CD14-positive monocyte (primary cell): ENCODE results near the gene MAL. TPM values are rescaled to one million over a fixed set of nuclear protein-coding genes. Genes with fewer than 3 reads are reported as not detected.
A peak's percentile ranks its signal among the peaks of the same experiment; 100 is the strongest.
"Not testable (repeated sequence)": the region's sequence is repeated elsewhere in the genome, so short reads cannot be mapped to it uniquely, and the experiment has no call there.

Experiments
- DNase-seq, 3 donors: peaks; one replicate each; pipeline ENCODE4 v3.0.0-alpha.2; 2011 to 2022
- H2AFZ ChIP-seq: 2 replicates; pipeline ENCODE4 v1.6.0; 2012; ENCODE audit warnings: mild to moderate bottlenecking, low read depth, low read length, inconsistent platforms; ENCODE audit not compliant: insufficient read depth, poor library complexity, severe bottlenecking
- H3K27ac ChIP-seq, 2 donors: 1 replicate in 1 of 2; 2 replicates in 1 of 2; pipeline ENCODE4 v1.5.1; 2012 to 2013; ENCODE audit warnings: low read length in 2 of 2, control low read depth in 1 of 2, inconsistent platforms in 1 of 2, low read depth in 1 of 2, mild to moderate bottlenecking in 1 of 2
- H3K27me3 ChIP-seq, 2 donors: one replicate each; pipeline versions ENCODE4 v1.6.0 to v1.6.1; 2011 to 2013; ENCODE audit warnings: low read length in 2 of 2; ENCODE audit not compliant: control insufficient read depth in 2 of 2, insufficient read depth in 2 of 2
- H3K36me3 ChIP-seq, 2 donors: replicated peaks in 1 of 2; 1 replicate in 1 of 2; 2 replicates in 1 of 2; pipeline versions ENCODE4 v1.5.1 to v1.6.1; 2012 to 2013; ENCODE audit warnings: low read length in 2 of 2, control low read depth in 1 of 2, inconsistent platforms in 1 of 2, mild to moderate bottlenecking in 1 of 2; ENCODE audit not compliant: insufficient read depth in 2 of 2, control insufficient read depth in 1 of 2
- H3K4me1 ChIP-seq, 2 donors: 1 replicate in 1 of 2; 2 replicates in 1 of 2; pipeline versions ENCODE4 v1.5.1 to v1.6.1; 2012 to 2013; ENCODE audit warnings: low read length in 2 of 2, control low read depth in 1 of 2, inconsistent platforms in 1 of 2, mild to moderate bottlenecking in 1 of 2, moderate library complexity in 1 of 2; ENCODE audit not compliant: insufficient read depth in 2 of 2, control insufficient read depth in 1 of 2
- H3K4me2 ChIP-seq: replicated peaks from 2 replicates; pipeline ENCODE3; 2012; ENCODE audit warnings: low read length, moderate library complexity, mild to moderate bottlenecking; ENCODE audit not compliant: poor library complexity, severe bottlenecking; ENCODE audit errors: extremely low read depth
- H3K4me3 ChIP-seq, 3 experiments: fragments of 200-600 bp in 1 of 3; sonication (generic) in 1 of 3; replicated peaks in 1 of 3; 1 replicate in 2 of 3; 2 replicates in 1 of 3; pipeline ENCODE4 v1.5.1; 2011 to 2013; ENCODE audit warnings: low read length in 3 of 3, mild to moderate bottlenecking in 3 of 3, control low read depth in 2 of 3, low read depth in 2 of 3, inconsistent platforms in 1 of 3, moderate library complexity in 1 of 3
- H3K79me2 ChIP-seq: 2 replicates; pipeline ENCODE4 v1.6.0; 2012; ENCODE audit warnings: mild to moderate bottlenecking, control low read depth, inconsistent platforms, low read length, moderate library complexity; ENCODE audit not compliant: insufficient read depth
- H3K9ac ChIP-seq: 2 replicates; pipeline ENCODE4 v1.6.0; 2017; ENCODE audit warnings: low read length, mild to moderate bottlenecking; ENCODE audit not compliant: insufficient read depth, poor library complexity, severe bottlenecking
- H3K9me3 ChIP-seq, 2 donors: replicated peaks in 1 of 2; 1 replicate in 1 of 2; 2 replicates in 1 of 2; pipeline versions ENCODE4 v1.5.1 to v1.6.1; 2012 to 2013; ENCODE audit warnings: low read length in 2 of 2, control low read depth in 1 of 2; ENCODE audit not compliant: control insufficient read depth in 1 of 2, insufficient read depth in 1 of 2
- H4K20me1 ChIP-seq: 2 replicates; pipeline ENCODE4 v1.6.0; 2012; ENCODE audit warnings: mild to moderate bottlenecking, low read length, control low read depth, moderate library complexity; ENCODE audit not compliant: insufficient read depth
- H3K27ac Mint-ChIP-seq, 7 donors: one replicate each; pipeline ENCODE4 v1.8.0; 2020; ENCODE audit warnings: mild to moderate bottlenecking in 7 of 7, mixed read lengths in 7 of 7, moderate library complexity in 6 of 7, inconsistent platforms in 2 of 7
- H3K27me3 Mint-ChIP-seq, 3 donors: one replicate each; pipeline ENCODE4 v1.8.0; 2021 to 2022; ENCODE audit warnings: low read depth in 3 of 3, mild to moderate bottlenecking in 3 of 3, mixed read lengths in 3 of 3, moderate library complexity in 3 of 3, inconsistent platforms in 1 of 3
- H3K36me3 Mint-ChIP-seq, 2 donors: one replicate each; pipeline ENCODE4 v1.8.0; 2020; ENCODE audit warnings: mixed read lengths in 2 of 2, inconsistent platforms in 1 of 2, mild to moderate bottlenecking in 1 of 2
- H3K4me1 Mint-ChIP-seq: one replicate; pipeline ENCODE4 v1.8.0; 2020; ENCODE audit warnings: mild to moderate bottlenecking, mixed read lengths
- H3K4me3 Mint-ChIP-seq, 2 donors: one replicate each; pipeline ENCODE4 v1.8.0; 2020; ENCODE audit warnings: mild to moderate bottlenecking in 2 of 2, mixed read lengths in 2 of 2, moderate library complexity in 1 of 2
- H3K9me3 Mint-ChIP-seq, 7 donors: one replicate each; pipeline ENCODE4 v1.8.0; 2020 to 2022; ENCODE audit warnings: mixed read lengths in 7 of 7, mild to moderate bottlenecking in 6 of 7, moderate library complexity in 6 of 7, inconsistent platforms in 2 of 7
- WGBS: methylation state at CpG from one replicate; pipeline ENCODE4 v1.1.5; 2013; ENCODE audit warnings: missing lambda C conversion rate; ENCODE audit not compliant: insufficient coverage; 5-methylcytosine and 5-hydroxymethylcytosine counted together
- intact Hi-C, 2 donors: fragments of 100-400 bp; cut with micrococcal nuclease; formaldehyde crosslinking; loops; one replicate each; pipeline versions ENCODE4 v1.15.0 to v1.15.1; 2023
- polyA plus RNA-seq, 3 donors: library from polyadenylated mRNA; depleted of rRNA in 1 of 3; unstranded in 2 of 3; stranded (reverse) in 1 of 3; fragments of 300-500 nt in 2 of 3; fragments of >200 nt in 1 of 3; fragmentation: Illumina TruSeq in 2 of 3; gene quantifications; 1 replicate in 2 of 3; 2 replicates in 1 of 3; pipeline ENCODE4 v1.2.3, GENCODE V29; 2012 to 2021
- TF ChIP-seq, protein P1 (sequence below): fragments of 200-600 bp; IDR thresholded peaks from one replicate; pipeline ENCODE4 v1.8.0; 2022; ENCODE audit warnings: antibody characterized with exemption, mild to moderate bottlenecking

The MAL gene
- polyA plus RNA-seq, 3 donors = 0.39 to 0.48 TPM; not detected in 1

DNA sequence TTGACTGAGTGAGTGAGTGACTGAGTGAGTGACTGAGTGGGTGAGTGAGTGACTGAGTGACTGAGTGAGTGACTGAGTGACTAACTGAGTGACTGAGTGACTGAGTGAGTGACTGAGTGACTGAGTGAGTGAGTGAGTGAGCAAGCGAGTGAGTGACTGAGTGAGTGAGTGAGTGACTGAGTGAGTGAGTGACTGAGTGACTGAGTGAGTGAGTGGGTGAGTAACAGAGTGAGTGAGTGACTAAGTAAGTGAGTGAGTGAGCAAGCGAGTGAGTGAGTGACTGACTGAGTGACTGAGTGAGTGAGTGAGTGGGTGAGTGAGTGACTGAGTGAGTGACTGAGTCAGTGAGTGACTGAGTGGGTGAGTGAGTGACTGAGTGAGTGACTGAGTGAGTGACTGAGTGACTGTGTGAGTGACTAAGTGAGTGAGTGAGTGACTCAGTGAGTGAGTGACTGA is 11.9 kb downstream of the MAL start:
- H3K79me2 ChIP-seq = no peaks in the 10 kb centered on the region
- Mint-ChIP-seq H3K27me3 (peaks cover 1 to 9% (median 2%) of the 10 kb centered on the region in 3 donors), H3K9me3 (peaks cover 4 to 28% (median 8%) of the 10 kb centered on the region in 7 donors), H3K4me3 (no peak overlapping the region), H3K4me1 (no peaks in the 10 kb centered on the region), H3K27ac (peak overlapping the region in 1 of 7 donors; percentile 1), H3K36me3 (no peaks in the 10 kb centered on the region)
- no peaks in the 10 kb centered on the region for H3K9me3 ChIP-seq
- no peak overlapping the region for H3K27ac ChIP-seq
- 88% methylated on average over 2 of the region's 2 CpGs for WGBS
- no peaks in the 10 kb centered on the region for H3K4me1 ChIP-seq
- H3K27me3 ChIP-seq = no peaks in the 10 kb centered on the region
- intact Hi-C loops = no loop called here
- no peak for DNase-seq
- no peak overlapping the region for H3K4me3 ChIP-seq
- H4K20me1 ChIP-seq = no peaks in the 10 kb centered on the region
- H3K9ac ChIP-seq = no peak overlapping the region
- TF ChIP-seq, protein P1, sequence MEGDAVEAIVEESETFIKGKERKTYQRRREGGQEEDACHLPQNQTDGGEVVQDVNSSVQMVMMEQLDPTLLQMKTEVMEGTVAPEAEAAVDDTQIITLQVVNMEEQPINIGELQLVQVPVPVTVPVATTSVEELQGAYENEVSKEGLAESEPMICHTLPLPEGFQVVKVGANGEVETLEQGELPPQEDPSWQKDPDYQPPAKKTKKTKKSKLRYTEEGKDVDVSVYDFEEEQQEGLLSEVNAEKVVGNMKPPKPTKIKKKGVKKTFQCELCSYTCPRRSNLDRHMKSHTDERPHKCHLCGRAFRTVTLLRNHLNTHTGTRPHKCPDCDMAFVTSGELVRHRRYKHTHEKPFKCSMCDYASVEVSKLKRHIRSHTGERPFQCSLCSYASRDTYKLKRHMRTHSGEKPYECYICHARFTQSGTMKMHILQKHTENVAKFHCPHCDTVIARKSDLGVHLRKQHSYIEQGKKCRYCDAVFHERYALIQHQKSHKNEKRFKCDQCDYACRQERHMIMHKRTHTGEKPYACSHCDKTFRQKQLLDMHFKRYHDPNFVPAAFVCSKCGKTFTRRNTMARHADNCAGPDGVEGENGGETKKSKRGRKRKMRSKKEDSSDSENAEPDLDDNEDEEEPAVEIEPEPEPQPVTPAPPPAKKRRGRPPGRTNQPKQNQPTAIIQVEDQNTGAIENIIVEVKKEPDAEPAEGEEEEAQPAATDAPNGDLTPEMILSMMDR = no peak
- H2AFZ ChIP-seq = no peak overlapping the region
- H3K4me2 ChIP-seq = no peak overlapping the region
- no peaks in the 10 kb centered on the region for H3K36me3 ChIP-seq

DNA sequence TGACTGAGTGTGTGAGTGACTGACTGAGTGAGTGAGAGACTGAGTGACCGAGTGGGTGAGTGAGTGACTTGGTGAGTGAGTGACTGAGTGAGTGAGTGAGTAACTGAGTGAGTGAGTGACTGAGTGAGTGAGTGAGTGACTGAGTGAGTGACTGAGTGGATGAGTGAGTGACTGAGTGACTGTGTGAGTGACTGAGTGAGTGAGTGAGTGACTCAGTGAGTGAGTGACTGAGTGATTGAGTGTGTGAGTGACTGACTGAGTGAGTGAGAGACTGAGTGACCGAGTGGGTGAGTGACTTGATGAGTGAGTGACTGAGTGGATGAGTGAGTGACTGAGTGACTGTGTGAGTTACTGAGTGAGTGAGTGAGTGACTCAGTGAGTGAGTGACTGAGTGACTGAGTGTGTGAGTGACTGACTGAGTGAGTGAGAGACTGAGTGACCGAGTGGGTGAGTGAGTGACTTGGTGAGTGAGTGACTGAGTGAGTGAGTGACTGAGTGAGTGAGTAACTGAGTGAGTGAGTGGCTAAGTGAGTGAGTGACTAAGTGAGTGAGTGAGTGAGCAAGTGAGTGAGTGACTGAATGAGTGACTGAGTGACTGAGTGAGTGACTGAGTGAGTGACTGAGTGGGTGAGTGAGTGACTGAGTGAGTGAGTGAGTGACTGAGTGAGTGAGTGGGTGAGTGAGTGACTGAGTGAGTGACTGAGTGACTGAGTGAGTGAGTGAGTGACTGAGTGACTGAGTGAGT is 12.5 kb downstream of the MAL start:
- H3K27me3 ChIP-seq, H3K9me3 ChIP-seq, H3K36me3 ChIP-seq, H2AFZ ChIP-seq, H3K27ac ChIP-seq, H3K27ac Mint-ChIP-seq, H3K27me3 Mint-ChIP-seq, H3K4me1 ChIP-seq, H4K20me1 ChIP-seq, H3K4me3 Mint-ChIP-seq, H3K4me2 ChIP-seq, intact Hi-C loops, H3K4me3 ChIP-seq, H3K36me3 Mint-ChIP-seq, H3K79me2 ChIP-seq, DNase-seq, H3K9ac ChIP-seq, H3K4me1 Mint-ChIP-seq: not testable (repeated sequence)
- H3K9me3 Mint-ChIP-seq = peaks cover 4 to 28% (median 8%) of the 10 kb centered on the region in 7 donors
- 89% methylated on average over 3 of the region's 3 CpGs for WGBS
